Measurements from ENCODE around the gene SLC34A1.

- TF ChIP-seq CTCF (IDR thresholded peaks at IDR 0.05) (no peak), POLR2A (IDR thresholded peaks at IDR 0.05) (no peak)
Observed at GRCh38 chr5:177355868-177356168, 28.4 kb upstream of the SLC34A1 start.
